Right atrium auricular region (tissue), 2 donors: Measurements from ENCODE around the gene SKAP1. TPM values are rescaled to one million over a fixed set of nuclear protein-coding genes. Genes with fewer than 3 reads are reported as not detected.

Source experiments
- DNase-seq: peaks from one replicate; pipeline ENCODE4 v3.0.0-alpha.2; 2019; ENCODE audit warnings: low spot score
- H3K27ac ChIP-seq, 2 donors: fragments of 200-600 bp; sonication (generic); 1 replicate in 1 of 2; 2 replicates in 1 of 2; pipeline ENCODE4 v1.5.1; 2016 to 2019
- H3K27me3 ChIP-seq, 2 donors: fragments of 200-600 bp; sonication (generic); one replicate each; pipeline versions ENCODE4 v1.5.1 to v1.6.0; 2017 to 2019
- H3K36me3 ChIP-seq: fragments of 200-600 bp; sonication (generic); one replicate; pipeline ENCODE4 v1.5.1; 2016
- H3K4me1 ChIP-seq, 2 donors: fragments of 200-600 bp; sonication (generic); one replicate each; pipeline versions ENCODE4 v1.5.1 to v1.6.0; 2017 to 2019
- H3K4me3 ChIP-seq, 2 donors: fragments of 200-600 bp; sonication (generic); 1 replicate in 1 of 2; 2 replicates in 1 of 2; pipeline ENCODE4 v1.5.1; 2017 to 2019; ENCODE audit warnings: mild to moderate bottlenecking in 1 of 2, moderate library complexity in 1 of 2
- H3K9me3 ChIP-seq, 2 donors: fragments of 200-600 bp; sonication (generic); one replicate each; pipeline ENCODE4 v1.5.1; 2019
- total RNA-seq, 2 donors: library from RNA; depleted of rRNA; stranded (reverse); fragments of >200 nt; gene quantifications; one replicate each; pipeline ENCODE4 v1.1.0, GENCODE V29; 2016
- TF ChIP-seq, protein P1 (sequence below), 2 donors: fragments of 200-600 bp; sonication (generic); IDR thresholded peaks; one replicate each; pipeline ENCODE4 v1.5.1; 2019; ENCODE audit warnings: antibody characterized with exemption in 2 of 2

The SKAP1 gene
- total RNA-seq, 2 donors from 2014 or later: not detected

DNA sequence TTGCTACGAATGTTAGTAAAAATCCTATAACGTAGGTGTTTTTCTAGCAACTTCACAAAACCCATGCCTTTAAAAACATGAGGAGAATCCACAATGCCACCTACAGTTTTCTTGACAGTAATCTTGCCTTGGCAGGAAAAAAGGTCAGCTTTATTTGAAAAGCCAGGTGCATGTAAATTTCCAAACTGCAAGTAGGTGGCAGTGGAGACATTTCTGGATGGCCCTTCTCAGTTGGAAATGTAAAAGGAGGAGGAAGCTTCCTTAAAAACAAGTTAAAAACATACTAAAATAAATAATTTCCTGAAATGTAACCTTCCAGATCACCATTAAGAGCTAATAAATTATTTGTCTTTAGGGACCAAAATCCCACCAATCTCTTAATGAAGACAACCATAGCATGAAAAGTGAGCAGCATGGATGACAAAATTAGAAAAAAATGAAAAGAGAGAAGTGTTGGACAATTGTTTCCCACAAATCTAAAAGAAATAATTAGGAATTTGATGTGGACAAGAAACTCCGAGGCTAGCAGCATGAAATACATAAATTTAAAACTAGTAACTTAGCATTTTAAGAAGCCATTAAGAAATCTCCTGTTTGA is 170.2 kb downstream of the SKAP1 start:
- H3K36me3 ChIP-seq: no peaks in the 10 kb centered on the region
- H3K27me3 ChIP-seq: no peaks in the 10 kb centered on the region
- DNase-seq: no peak
- H3K4me3 ChIP-seq: no peak overlapping the region
- TF ChIP-seq, protein P1, sequence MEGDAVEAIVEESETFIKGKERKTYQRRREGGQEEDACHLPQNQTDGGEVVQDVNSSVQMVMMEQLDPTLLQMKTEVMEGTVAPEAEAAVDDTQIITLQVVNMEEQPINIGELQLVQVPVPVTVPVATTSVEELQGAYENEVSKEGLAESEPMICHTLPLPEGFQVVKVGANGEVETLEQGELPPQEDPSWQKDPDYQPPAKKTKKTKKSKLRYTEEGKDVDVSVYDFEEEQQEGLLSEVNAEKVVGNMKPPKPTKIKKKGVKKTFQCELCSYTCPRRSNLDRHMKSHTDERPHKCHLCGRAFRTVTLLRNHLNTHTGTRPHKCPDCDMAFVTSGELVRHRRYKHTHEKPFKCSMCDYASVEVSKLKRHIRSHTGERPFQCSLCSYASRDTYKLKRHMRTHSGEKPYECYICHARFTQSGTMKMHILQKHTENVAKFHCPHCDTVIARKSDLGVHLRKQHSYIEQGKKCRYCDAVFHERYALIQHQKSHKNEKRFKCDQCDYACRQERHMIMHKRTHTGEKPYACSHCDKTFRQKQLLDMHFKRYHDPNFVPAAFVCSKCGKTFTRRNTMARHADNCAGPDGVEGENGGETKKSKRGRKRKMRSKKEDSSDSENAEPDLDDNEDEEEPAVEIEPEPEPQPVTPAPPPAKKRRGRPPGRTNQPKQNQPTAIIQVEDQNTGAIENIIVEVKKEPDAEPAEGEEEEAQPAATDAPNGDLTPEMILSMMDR (IDR thresholded peaks at IDR 0.05): peak; percentile 15 to 56
- H3K4me1 ChIP-seq: no peaks in the 10 kb centered on the region
- H3K9me3 ChIP-seq: no peaks in the 10 kb centered on the region
- H3K27ac ChIP-seq: no peak overlapping the region

DNA sequence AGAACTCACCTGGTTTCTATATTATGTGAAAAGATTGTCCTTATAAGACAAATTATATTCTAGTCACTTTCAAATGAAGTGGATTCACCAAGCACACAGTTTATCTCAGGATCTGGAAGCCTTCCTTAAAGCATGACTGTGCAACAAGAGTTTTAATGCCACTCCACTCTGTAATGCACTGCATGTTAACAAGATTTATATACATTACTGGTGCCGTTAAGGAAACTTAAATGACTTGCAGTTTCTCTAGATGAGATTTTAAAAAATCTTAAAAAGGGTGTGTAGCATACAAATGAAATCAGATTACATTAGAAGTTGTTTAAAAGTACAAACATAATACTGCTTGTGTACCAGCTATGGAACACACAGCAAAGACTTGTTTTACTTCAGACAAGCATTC is 171.7 kb downstream of the SKAP1 start:
- no peaks in the 10 kb centered on the region for H3K4me1 ChIP-seq
- H3K4me3 ChIP-seq: no peak overlapping the region
- no peaks in the 10 kb centered on the region for H3K27me3 ChIP-seq
- TF ChIP-seq, protein P1 (IDR thresholded peaks at IDR 0.05): no peak
- no peaks in the 10 kb centered on the region for H3K36me3 ChIP-seq
- no peak for DNase-seq
- H3K27ac ChIP-seq: no peak overlapping the region
- no peaks in the 10 kb centered on the region for H3K9me3 ChIP-seq

DNA sequence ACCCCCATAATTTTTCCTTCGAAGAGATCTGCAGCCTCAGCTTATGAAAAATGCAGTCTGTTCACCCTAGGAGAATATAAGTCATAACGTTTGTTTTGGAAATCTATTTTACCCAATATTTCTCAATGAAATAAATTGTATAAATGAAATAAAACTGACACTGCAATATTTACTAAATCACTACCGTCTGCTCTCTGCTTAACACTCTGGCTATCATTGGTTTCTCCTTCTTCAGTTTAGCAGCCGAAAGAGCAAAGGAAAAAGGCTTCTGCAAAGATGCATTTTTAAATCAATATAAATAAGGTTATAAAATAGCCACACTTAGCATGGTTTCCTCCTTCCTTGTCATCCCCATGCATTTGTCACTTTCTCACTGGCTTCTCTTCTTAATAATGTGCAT is 174.3 kb downstream of the SKAP1 start:
- no peaks in the 10 kb centered on the region for H3K9me3 ChIP-seq
- no peaks in the 10 kb centered on the region for H3K4me1 ChIP-seq
- TF ChIP-seq, protein P1 (IDR thresholded peaks at IDR 0.05): no peak
- no peaks in the 10 kb centered on the region for H3K36me3 ChIP-seq
- no peak overlapping the region for H3K4me3 ChIP-seq
- no peak for DNase-seq
- no peaks in the 10 kb centered on the region for H3K27me3 ChIP-seq
- no peak overlapping the region for H3K27ac ChIP-seq

DNA sequence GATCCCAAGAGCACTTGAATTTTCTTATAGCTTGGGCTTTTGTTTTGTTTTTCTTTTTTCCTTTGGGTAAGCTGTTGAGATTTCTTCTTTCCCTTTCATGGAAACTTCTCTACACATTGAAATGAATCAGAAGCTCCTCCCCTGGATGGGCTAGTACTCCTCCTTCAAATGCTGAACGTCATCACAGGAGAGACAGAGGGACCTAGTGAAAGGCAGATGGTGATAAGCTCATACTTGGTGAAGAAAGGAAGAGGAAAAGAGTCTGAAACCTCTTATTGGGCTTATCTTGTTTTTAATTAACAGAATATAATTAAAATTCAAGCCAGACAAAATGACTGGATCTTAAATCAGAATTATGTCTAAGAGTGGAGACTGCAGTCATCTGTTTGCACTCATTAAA is 175.1 kb downstream of the SKAP1 start:
- no peak overlapping the region for H3K27ac ChIP-seq
- TF ChIP-seq, protein P1 (IDR thresholded peaks at IDR 0.05): no peak
- no peaks in the 10 kb centered on the region for H3K36me3 ChIP-seq
- no peaks in the 10 kb centered on the region for H3K27me3 ChIP-seq
- H3K4me1 ChIP-seq: no peaks in the 10 kb centered on the region
- DNase-seq: no peak
- H3K9me3 ChIP-seq: no peaks in the 10 kb centered on the region
- no peak overlapping the region for H3K4me3 ChIP-seq

DNA sequence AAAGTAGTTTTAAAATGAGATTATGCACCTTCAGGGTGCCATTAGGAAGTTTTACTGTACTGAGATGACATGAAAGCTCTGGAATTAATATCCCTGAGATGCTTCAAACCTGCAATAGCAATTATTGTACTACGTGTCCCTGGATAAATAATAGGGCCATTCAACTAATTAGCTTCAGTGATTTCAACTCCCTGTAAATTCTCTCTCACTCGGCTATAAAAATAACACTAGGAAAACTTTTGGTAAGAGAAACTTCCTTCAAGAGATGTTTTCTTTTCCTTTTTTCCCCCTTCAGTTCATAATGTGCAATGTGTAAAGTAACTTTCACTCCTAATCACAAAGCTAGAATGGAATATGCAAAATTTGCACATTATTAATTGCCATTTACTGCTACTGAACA is 176.0 kb downstream of the SKAP1 start:
- H3K9me3 ChIP-seq: no peaks in the 10 kb centered on the region
- no peak overlapping the region for H3K27ac ChIP-seq
- H3K36me3 ChIP-seq: no peaks in the 10 kb centered on the region
- H3K27me3 ChIP-seq: no peaks in the 10 kb centered on the region
- no peak for DNase-seq
- TF ChIP-seq, protein P1 (IDR thresholded peaks at IDR 0.05): no peak
- H3K4me3 ChIP-seq: no peak overlapping the region
- H3K4me1 ChIP-seq: no peaks in the 10 kb centered on the region

DNA sequence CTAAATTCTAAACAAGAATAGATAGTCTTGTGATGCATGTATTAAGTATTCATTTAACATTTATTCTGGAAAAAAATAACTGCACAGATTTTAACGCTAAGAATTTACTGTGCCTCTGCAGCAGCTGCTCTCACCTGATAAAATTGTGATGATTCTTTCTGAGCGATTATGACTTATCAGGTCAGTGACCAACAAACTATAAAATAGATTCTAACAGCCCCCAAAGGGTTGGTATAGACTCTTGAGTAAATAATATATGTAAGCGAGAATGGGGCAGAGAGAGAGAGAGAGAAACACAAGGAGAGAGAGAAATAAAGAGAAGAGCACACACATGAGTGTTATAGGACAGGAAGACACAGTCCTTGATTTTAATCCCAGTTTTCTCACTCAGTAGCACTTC is 178.1 kb downstream of the SKAP1 start:
- H3K4me1 ChIP-seq: no peaks in the 10 kb centered on the region

More for the DNA sequence above, 178.1 kb downstream of the SKAP1 start:
- H3K9me3 ChIP-seq: no peaks in the 10 kb centered on the region
- no peaks in the 10 kb centered on the region for H3K27me3 ChIP-seq
- no peak overlapping the region for H3K4me3 ChIP-seq
- TF ChIP-seq, protein P1 (IDR thresholded peaks at IDR 0.05): no peak
- no peak for DNase-seq
- no peaks in the 10 kb centered on the region for H3K36me3 ChIP-seq
- H3K27ac ChIP-seq: no peak overlapping the region
